Left ventricle myocardium inferior (tissue), 1 donor: ENCODE measurements around the gene MCC. TPM values are rescaled to one million over a fixed set of nuclear protein-coding genes. Genes with fewer than 3 reads are reported as not detected.
"Not testable (repeated sequence)": the region's sequence is repeated elsewhere in the genome, so short reads cannot be mapped to it uniquely, and the experiment has no call there.

ENCODE experiments used
- DNase-seq: peaks from one replicate; pipeline ENCODE4 v3.0.0-alpha.2; 2020
- H3K27ac ChIP-seq: fragments of 200-600 bp; replicated peaks from 2 replicates; pipeline ENCODE4 v1.8.0; 2021
- H3K27me3 ChIP-seq: fragments of 200-600 bp; 2 replicates; pipeline ENCODE4 v1.8.0; 2021; ENCODE audit warnings: low read depth
- H3K36me3 ChIP-seq: fragments of 200-600 bp; 2 replicates; pipeline ENCODE4 v1.8.0; 2021
- H3K4me1 ChIP-seq: fragments of 200-600 bp; 2 replicates; pipeline ENCODE4 v1.8.0; 2021
- H3K4me3 ChIP-seq: fragments of 200-600 bp; 2 replicates; pipeline ENCODE4 v1.8.0; 2021; ENCODE audit warnings: mild to moderate bottlenecking, moderate library complexity
- H3K9me3 ChIP-seq: fragments of 200-600 bp; replicated peaks from 2 replicates; pipeline ENCODE4 v1.8.0; 2021
- intact Hi-C: fragments of 100-400 bp; cut with micrococcal nuclease; formaldehyde crosslinking; loops from one replicate; pipeline ENCODE4 v1.11.0; 2022
- total RNA-seq: library from RNA; stranded (reverse); fragmentation: NEBNext Ultra II Directional; extraction: Animal tissue kit (Norgen Biotek cat#: 25700); gene quantifications from one replicate; pipeline ENCODE4 v1.2.1, GENCODE V29; 2021
- TF ChIP-seq, protein P1 (sequence below): fragments of 200-600 bp; IDR thresholded peaks from 2 replicates; pipeline ENCODE4 v1.8.0; 2021; ENCODE audit warnings: antibody characterized with exemption, mild to moderate bottlenecking, borderline replicate concordance
- donor health status: DM: no; HTN: yes; CAD: no; lungs with severe emphysema.

The MCC gene
- total RNA-seq, 1 donor from 2014 or later: 31.6 TPM

GRCh38 chr5:113084402-113085083, 403.7 kb downstream of the MCC start:
- Histone ChIP-seq H3K4me3 (no peak overlapping the region), H3K4me1 (peaks cover 71% of the 10 kb centered on the region), H3K36me3 (peaks cover 37% of the 10 kb centered on the region), H3K27ac (peak overlapping the region; percentile 45), H3K27me3 (no peaks in the 10 kb centered on the region), H3K9me3 (no peaks in the 10 kb centered on the region)
- no peak for DNase-seq
- intact Hi-C loops: no loop called here
- TF ChIP-seq, protein P1, sequence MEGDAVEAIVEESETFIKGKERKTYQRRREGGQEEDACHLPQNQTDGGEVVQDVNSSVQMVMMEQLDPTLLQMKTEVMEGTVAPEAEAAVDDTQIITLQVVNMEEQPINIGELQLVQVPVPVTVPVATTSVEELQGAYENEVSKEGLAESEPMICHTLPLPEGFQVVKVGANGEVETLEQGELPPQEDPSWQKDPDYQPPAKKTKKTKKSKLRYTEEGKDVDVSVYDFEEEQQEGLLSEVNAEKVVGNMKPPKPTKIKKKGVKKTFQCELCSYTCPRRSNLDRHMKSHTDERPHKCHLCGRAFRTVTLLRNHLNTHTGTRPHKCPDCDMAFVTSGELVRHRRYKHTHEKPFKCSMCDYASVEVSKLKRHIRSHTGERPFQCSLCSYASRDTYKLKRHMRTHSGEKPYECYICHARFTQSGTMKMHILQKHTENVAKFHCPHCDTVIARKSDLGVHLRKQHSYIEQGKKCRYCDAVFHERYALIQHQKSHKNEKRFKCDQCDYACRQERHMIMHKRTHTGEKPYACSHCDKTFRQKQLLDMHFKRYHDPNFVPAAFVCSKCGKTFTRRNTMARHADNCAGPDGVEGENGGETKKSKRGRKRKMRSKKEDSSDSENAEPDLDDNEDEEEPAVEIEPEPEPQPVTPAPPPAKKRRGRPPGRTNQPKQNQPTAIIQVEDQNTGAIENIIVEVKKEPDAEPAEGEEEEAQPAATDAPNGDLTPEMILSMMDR: peak; percentile 11

DNA sequence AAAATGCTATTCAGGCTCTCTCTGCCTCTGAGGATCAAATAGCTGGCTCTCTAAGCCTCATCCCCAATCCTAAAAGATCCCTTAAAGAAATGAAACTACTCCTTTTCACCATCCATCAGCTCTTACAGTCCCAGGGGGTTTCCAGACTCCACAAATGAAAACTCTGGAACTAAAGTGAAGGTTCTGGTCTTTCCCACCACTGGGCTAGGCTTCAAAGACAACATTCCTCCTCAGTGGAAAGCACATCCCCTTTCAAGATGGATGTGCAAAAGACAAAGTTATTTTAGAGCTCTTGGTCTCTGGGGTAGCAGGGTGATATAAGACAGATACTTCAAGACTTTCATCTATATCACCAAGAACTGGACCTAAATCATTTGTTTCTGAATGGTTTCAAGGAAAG, 404.8 kb downstream of the MCC start:
- Histone ChIP-seq H3K9me3 (no peaks in the 10 kb centered on the region), H3K27me3 (no peaks in the 10 kb centered on the region), H3K4me1 (peaks cover 61% of the 10 kb centered on the region), H3K27ac (peak overlapping the region; percentile 2), H3K4me3 (no peak overlapping the region), H3K36me3 (peaks cover 42% of the 10 kb centered on the region)
- DNase-seq: no peak
- TF ChIP-seq, protein P1: no peak
- intact Hi-C loops: no loop called here

DNA sequence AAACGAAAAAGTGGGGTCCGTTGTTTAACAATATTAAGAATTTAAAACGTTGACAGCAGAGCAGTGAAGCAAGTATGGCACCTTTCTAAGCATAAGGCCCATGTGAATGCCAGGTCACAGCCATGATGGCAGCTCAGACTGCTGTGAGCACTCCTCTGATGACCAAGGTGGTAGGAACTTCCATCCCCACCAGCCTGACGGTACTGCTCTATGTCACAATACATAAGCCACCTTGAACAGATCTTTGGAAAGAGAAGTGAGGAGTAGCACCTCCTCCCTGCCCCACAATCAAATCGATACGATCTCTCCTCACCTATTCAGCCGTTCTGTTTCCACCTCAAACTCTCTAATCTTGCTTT, 405.7 kb downstream of the MCC start:
- no peak overlapping the region for H3K27ac ChIP-seq
- H3K27me3 ChIP-seq: no peaks in the 10 kb centered on the region
- H3K4me3 ChIP-seq: no peak overlapping the region
- peaks cover 42% of the 10 kb centered on the region for H3K36me3 ChIP-seq
- intact Hi-C loops: no loop called here
- no peak for DNase-seq
- H3K9me3 ChIP-seq: no peaks in the 10 kb centered on the region
- TF ChIP-seq, protein P1: no peak
- peaks cover 52% of the 10 kb centered on the region for H3K4me1 ChIP-seq

DNA sequence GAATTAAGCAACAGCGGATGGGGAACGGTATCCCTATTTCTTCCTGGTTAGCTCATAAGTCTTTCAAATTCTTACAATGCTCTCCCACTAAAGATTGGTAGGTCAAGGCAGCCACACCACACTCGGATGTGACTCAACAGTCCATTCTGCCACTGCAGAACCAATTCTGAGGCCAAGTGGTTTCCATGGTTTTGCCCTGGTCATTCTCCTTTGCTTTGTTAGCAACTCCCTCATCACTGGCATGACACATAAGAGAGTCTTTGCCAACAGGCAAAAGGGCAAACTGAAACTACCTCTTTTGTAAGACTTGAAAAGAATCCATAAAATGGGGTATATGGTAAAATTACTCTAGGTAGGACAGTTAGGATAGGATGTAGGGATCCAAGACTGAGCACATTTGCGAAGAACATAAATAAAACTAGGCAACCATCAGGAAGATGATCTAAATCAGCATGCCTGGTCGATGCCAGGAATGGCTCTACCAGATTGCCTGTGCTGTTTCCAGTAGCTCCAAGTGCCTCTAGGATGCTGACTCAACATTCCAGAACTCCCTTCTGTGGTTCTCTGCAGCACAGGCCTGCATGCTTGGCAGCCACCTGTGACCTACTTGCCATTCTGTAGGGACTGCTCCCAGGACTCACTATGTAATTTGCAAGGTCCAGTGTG, 406.2 kb downstream of the MCC start:
- TF ChIP-seq, protein P1: no peak
- no peak overlapping the region for H3K27ac ChIP-seq
- H3K9me3 ChIP-seq: no peaks in the 10 kb centered on the region
- H3K36me3 ChIP-seq: peaks cover 46% of the 10 kb centered on the region
- no peak for DNase-seq
- no peak overlapping the region for H3K4me3 ChIP-seq
- no peaks in the 10 kb centered on the region for H3K27me3 ChIP-seq
- H3K4me1 ChIP-seq: peaks cover 47% of the 10 kb centered on the region
- intact Hi-C loops: no loop called here

- H3K27me3 ChIP-seq: no peaks in the 10 kb centered on the region
- H3K4me1 ChIP-seq: peaks cover 40% of the 10 kb centered on the region
- H3K27ac ChIP-seq: no peak overlapping the region
- TF ChIP-seq, protein P1: no peak
- no peaks in the 10 kb centered on the region for H3K9me3 ChIP-seq
- peaks cover 52% of the 10 kb centered on the region for H3K36me3 ChIP-seq
- DNase-seq: no peak
- no peak overlapping the region for H3K4me3 ChIP-seq
- intact Hi-C loops: no loop called here
These were observed 407.0 kb downstream of the MCC start for GRCh38 chr5:113081091-113081839.

GRCh38 chr5:113076649-113077048, 411.6 kb downstream of the MCC start:
- H3K9me3 ChIP-seq, H3K27ac ChIP-seq, H3K4me3 ChIP-seq, intact Hi-C loops, H3K27me3 ChIP-seq, DNase-seq, H3K4me1 ChIP-seq: not testable (repeated sequence)
- peaks cover 61% of the 10 kb centered on the region for H3K36me3 ChIP-seq
